ENCODE results near the gene DHRS1.
"Not testable (repeated sequence)": the region's sequence is repeated elsewhere in the genome, so short reads cannot be mapped to it uniquely, and the experiment has no call there.

Gene DHRS1

DNA sequence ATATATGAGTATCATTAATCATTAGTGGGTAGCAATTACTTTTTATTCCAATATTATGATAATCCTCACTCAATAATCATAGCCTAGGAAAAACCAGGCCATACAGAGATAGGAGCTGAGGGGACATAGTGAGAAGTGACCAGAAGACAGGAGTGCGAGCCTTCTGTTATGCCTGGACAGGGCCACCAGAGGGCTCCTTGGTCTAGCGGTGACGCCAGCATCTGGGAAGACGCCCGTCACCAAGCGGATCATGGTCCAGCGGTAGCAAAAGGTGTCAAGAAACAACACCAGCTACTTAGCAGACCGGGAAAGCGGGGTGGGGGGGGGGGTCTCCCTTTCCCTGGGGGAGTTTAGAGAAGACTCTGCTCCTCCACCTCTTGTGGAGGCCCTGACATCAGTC, 28.3 kb upstream of the DHRS1 start:
- DNase-seq (ENCODE audit: low read depth): not testable (repeated sequence)

DNA sequence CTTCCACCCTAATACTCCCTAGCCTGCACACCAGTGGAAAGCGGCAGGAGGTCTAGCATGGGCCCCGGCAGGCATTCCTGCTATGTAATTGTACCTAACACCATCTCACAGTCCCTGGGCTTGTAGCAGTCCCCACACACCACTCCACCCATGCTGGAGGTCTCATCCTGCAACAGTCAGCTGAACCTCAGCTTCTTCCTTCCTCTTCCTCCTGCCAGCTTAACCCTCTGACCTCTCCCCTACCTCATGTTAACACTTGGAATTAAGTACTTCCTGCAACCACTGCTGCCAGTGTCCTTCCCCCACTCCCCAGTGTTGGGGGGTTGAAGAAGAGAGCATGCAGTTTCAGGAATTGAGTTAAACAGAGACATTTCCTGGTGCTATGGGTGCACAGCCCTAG, 27.7 kb upstream of the DHRS1 start:
- no peak for DNase-seq (ENCODE audit: low read depth)

DNA sequence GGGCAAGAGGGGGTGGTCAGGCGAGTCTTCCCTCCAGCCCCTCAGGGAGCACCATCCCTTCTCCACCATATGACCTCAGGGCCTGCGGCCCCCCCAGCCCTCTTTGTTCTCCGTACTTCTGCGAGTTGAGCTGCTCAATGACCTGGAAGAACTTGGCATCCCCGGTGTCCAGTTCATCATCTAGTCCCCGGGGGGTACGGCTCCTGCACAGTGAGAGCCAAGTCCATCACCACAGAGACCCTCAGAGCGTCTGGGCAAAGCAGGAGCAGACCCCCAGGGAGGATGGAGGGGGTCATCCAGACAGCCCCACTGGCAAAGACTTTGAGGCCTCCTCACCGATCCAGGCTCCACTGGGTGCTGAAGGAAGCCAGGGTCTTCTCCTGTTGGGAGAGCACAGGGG, 26.4 kb upstream of the DHRS1 start:
- DNase-seq (ENCODE audit: low read depth): no peak

DNA sequence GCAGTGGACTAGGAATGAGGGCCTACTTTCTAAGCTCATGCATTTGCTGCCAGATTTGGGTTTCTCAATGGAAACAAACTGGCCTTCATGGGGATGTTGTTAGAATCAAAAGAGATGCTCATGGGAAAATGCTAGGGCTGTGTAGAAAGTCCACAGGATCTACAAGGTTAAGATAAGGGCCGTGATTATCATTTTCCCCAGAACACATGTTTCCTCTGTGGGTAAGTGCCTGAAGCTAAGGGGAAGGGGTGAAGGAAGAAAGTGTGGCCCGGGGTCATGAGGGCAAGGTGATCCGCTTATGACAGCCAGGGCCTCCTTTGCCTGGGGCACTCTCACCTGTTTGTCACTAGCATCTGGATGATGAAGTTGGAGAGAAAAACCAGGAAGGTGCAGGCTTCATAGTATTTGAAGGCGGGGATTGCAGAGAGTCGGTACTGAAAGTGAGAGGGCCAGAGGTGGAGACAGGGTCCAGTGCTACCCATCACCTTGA, 25.5 kb upstream of the DHRS1 start:
- no peak for DNase-seq (ENCODE audit: low read depth)

DNA sequence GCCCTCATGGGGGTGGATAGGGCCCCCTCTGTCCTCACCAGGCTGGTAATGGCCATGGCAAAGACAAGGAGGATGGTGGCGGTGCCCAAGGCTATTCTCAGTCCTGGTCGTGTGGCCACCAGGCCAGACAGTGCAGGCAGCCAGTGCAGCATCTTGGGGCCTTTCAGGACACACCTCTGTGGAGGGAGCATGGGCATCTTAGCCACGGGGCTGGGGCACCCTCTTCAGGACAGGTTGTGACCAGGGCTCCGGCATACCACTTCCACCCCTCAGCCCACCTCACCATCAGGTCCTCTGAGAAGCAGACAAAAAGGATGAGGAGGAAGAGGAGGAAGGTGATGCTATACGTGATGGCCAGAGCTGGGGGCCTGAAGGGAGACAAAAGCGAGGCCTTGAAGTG, 24.4 kb upstream of the DHRS1 start:
- no peak for DNase-seq (ENCODE audit: low read depth)

DNA sequence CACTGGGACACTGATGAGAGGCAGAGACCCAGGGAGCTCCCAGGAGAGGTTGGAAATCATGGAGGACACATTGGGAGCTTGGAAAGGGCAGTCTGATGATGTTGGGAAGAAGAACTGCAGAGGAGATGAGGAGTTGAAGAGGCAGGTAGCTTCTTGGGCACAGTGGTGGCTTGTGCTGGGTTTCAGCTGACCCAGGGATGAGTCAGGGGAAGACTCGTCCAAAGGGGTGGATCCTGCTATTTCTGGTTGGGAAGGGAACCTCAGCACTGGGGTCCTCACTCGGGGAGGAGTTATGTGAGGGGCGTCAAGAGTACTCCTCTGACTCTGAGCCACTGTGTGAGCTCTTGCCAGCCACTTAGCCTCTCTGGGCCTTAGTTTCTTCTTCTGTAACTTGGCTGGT, 23.8 kb upstream of the DHRS1 start:
- DNase-seq (ENCODE audit: low read depth): no peak

DNA sequence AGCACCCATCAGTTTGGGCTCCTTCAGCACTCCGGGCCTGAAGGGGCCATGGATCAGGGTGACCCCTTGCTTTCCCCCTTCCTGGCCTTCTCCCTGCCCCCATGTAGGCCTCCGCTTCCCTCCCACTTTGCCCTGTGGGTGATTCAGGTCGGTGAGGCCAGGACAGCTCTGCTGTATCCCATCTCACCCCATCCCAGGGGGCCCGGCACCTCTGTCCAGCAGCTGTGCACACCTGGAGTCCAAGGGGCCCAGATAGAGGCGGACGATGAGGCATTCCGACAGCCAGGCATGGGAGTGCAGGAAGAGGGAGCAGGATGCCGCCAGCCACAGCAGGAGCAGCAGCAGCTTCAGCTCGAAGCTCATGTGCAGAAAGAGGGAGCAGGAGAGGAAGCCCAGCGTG, 23.1 kb upstream of the DHRS1 start:
- DNase-seq (ENCODE audit: low read depth): no peak

DNA sequence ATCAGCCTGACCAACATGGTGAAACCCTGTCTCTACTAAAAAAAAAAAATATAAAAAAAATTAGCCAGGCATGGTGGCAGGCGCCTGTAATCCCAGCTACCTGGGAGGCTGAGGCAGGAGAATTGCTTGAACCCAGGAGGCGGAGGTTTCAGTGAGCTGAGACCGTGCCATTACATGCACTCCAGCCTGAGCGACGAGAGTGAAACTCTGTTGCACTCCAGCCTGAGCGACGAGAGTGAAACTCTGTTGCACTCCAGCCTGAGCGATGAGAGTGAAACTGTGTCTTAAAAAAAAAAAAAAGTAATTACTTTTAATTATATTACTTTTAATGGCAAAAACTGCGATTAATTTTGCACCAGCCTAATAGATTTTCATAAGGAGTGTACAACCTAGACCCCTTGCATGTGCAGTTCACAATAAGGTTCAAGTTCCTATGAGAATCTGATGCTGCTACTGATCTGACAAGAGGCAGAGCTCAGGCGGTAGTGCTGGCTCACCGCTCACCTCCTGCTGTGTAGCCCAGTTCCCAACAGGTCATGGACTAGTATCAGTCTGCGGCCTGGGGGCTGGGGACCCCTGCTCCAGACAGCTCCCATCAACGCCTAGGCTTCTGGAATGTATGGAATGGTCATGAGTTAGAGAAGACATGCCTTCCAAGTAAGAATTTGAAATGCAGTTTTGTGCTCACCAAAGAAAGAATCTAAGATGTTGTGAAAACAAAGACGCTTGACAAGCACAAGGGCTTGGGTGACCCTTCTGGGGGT, 21.8 kb upstream of the DHRS1 start:
- no peak for DNase-seq (ENCODE audit: low read depth)

DNA sequence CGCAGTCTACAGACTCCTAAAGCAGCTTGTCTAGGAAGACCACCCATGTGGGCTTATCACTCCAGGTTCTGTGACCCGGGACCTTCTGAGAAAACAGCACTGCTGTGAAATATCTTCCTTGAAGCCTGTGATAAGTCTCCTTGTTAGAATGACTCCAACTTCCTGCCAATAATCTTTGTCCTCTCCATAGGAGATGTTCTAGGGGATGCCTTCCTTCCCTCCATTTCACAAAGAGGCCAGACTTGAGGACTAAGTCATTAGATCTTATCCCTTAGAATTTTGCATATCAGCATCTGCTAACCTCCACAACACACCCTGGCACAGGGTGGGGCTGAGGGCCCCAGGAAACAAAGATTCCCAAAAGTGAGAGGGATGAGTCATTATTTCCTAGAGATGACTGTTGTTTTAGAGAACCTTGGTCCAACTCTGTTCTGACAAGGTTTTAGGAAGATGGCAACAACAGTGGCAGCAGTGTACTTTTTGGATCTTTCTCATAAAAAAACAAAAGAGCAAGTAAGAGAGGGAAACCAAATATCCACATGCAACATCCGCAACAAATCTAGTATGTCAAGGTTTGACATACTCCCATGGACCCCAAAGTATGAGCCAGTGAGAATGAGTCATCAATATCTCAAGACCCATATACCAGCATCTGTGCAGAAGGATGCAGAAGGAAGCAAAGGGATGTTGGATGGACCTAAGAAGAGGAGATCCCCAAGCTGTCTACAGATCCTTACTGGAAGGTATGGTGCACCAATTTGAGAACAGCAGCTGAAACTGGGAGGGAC, 17.8 kb upstream of the DHRS1 start:
- no peak for DNase-seq (ENCODE audit: low read depth)

DNA sequence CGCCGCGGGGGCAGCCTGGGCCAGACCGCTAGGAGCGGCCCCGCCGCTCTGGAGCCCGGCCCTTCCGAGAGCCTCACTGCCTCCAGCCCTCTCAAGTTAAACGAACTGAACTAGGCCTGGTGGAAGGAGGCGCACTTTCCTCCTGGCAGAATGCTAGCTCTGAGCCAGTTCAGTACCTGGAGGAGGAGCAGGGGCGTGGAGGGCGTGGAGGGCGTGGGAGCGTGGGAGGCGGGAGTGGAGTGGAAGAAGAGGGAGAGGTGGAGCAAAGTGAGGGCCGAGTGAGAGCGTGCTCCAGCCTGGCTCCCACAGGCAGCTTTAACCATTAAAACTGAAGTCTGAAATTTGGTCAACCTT, 17.0 kb upstream of the DHRS1 start:
- no peak for DNase-seq (ENCODE audit: low read depth)

DNA sequence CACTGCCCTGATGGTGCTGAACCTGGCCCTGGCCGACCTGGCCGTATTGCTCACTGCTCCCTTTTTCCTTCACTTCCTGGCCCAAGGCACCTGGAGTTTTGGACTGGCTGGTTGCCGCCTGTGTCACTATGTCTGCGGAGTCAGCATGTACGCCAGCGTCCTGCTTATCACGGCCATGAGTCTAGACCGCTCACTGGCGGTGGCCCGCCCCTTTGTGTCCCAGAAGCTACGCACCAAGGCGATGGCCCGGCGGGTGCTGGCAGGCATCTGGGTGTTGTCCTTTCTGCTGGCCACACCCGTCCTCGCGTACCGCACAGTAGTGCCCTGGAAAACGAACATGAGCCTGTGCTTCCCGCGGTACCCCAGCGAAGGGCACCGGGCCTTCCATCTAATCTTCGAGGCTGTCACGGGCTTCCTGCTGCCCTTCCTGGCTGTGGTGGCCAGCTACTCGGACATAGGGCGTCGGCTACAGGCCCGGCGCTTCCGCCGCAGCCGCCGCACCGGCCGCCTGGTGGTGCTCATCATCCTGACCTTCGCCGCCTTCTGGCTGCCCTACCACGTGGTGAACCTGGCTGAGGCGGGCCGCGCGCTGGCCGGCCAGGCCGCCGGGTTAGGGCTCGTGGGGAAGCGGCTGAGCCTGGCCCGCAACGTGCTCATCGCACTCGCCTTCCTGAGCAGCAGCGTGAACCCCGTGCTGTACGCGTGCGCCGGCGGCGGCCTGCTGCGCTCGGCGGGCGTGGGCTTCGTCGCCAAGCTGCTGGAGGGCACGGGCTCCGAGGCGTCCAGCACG, 16.4 kb upstream of the DHRS1 start:
- DNase-seq (ENCODE audit: low read depth): no peak

DNA sequence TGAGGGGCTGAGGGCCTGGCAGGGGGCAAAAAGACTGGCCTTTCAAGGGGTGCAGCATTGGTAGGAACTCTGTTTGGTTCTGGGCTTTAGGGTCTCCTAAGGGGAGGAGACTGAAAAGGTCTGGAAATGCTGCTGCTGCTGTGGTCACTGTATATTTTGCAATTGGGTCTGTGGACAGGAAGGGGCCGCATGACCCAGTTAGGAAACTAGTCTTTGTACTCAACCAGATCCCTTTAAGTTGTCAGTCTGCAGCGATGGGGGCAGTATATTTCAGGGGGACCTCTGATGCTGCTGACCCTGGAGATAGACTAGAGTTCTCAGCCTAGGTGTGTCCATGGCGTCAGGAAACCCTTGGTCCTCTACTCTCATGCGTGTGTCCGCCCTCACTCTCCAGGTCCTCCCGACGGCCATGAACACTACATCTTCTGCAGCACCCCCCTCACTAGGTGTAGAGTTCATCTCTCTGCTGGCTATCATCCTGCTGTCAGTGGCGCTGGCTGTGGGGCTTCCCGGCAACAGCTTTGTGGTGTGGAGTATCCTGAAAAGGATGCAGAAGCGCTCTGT, 15.7 kb upstream of the DHRS1 start:
- DNase-seq (ENCODE audit: low read depth): no peak

DNA sequence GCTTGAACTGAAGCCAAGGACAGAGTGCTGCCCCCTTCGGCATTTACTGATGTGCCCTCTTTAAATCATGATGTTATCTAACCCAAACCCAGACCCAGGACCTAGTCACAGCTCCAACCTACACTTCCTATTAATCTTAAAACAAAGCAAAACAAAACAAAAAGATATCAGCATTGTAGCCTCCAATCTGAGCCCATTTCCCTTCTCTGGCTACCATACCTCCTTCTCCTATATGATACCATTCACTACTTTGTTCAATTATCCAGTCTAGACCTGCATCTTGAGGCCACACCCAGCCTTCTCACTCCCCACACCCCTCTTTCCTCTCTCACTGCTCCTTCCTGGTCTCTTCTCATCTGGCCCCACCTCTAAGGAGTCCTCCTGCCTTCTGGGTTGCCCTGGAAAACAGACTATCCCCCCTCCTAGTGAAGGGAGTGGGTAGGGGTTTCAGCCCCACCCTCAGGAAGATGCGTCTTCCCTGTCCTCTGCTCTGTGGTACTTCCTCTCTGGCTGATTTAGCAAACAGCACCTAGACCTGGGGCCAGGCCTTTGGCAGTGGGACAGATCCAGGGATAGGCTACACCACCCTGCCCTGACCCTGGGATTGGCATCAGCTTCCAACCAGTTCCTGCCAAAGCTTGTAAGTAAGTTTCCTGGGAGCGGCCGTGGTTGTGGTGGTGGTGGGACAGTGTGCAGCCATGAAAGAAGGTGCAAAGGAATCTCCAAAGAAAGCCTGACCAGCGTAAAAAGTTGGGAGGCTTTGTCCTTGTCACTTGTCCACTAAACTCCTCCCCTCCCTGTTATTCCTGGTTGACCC, 15.0 kb upstream of the DHRS1 start:
- no peak for DNase-seq (ENCODE audit: low read depth)

DNA sequence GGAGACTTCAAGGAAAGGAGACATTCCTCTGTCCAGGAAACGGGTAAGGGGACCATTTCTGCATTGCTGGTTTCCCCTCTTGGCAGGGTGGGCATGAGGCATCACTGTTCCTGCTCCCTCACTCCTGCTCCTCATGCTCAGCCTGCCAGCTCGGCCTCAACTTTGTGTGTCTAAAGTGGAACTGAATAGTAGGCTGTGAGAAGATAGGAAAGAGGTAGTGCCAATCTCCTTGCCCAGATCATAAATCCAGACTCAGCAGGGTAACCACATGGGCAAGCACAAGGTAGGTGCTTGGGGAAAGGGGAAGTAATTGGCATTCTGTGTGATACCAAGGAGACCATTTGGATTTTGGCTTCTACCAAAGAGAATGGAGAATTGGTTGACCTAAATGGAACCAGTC, 14.3 kb upstream of the DHRS1 start:
- DNase-seq (ENCODE audit: low read depth): no peak

DNA sequence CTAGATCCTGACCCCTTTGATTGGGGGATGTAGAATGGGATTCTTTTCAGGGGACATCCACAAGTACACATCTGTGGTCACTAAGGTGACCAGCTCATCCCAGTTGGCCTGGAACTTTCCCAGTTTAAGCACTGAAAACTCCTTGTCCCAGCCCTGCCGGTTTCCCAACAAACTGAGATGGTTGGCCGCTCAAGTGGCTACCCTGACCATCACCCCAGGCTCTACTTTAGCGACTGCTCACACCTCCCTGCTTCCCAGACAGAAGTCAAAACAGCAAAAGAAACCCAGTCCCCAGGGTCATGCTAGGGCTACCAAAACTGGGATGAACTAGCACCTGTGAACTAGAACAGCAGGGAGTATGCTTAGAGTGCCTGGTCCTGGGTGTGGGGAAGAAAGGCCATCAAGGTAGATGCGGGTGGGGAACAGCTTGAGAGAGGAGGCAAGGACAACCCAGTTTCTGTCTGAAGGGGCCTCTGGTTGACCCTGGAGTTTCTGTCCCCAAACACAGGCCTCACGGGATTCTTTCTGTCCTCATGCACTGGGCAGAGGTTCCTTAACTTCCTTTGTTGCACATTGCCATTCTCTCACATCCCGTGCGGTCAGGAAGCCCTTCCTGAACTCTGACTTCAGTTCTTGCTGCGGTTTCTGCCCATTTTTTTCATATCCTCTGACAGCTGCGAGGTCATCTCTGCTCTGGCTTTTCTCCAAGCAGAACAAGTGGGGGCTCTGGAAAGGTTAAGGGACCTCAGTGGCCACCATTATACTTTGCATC, 13.3 kb upstream of the DHRS1 start:
- no peak for DNase-seq (ENCODE audit: low read depth)

DNA sequence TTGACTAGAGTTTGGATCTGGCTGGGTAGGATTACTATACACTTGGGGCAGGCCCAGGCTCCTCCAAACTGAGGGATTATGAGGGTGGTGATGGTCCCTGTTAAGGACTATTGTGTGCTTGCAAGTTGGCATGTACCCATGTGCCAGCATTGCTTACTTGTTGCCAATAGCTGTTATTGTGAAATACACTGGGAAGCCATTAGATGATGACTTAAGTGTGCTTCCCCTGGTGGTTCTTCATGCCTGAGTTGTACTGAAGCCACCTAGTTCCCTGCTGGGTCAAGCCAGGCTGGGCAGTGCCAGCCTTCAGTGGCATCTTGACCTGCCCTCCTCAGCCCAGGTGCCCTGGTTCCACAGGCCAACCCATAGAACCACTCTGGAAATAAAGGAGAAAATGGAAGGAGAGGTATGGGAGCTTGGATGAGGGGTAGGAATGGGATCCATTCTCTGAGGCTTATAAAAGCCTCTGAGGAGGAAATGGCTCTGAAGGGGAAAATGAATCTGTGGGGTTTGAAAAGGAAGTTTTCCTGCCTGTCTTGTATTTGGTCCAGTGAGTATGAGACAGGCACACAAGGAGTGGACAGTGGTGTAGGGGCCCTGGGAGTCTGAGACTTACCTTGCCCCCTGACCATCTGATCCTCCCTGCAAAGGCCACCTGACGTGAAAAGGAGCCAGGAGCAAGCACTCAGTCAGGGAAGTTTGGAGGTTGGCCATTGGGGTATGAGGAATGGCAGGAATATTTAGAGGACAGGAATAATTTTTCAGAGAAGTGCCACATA, 12.4 kb upstream of the DHRS1 start:
- DNase-seq (ENCODE audit: low read depth): no peak

DNA sequence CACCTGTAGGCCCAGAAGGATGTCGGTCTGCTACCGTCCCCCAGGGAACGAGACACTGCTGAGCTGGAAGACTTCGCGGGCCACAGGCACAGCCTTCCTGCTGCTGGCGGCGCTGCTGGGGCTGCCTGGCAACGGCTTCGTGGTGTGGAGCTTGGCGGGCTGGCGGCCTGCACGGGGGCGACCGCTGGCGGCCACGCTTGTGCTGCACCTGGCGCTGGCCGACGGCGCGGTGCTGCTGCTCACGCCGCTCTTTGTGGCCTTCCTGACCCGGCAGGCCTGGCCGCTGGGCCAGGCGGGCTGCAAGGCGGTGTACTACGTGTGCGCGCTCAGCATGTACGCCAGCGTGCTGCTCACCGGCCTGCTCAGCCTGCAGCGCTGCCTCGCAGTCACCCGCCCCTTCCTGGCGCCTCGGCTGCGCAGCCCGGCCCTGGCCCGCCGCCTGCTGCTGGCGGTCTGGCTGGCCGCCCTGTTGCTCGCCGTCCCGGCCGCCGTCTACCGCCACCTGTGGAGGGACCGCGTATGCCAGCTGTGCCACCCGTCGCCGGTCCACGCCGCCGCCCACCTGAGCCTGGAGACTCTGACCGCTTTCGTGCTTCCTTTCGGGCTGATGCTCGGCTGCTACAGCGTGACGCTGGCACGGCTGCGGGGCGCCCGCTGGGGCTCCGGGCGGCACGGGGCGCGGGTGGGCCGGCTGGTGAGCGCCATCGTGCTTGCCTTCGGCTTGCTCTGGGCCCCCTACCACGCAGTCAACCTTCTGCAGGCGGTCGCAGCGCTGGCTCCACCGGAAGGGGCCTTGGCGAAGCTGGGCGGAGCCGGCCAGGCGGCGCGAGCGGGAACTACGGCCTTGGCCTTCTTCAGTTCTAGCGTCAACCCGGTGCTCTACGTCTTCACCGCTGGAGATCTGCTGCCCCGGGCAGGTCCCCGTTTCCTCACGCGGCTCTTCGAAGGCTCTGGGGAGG, 11.3 kb upstream of the DHRS1 start, which contains the start of gene LTB4R:
LTB4R (plus strand) TSS at position 857 of the 959 bp plus-strand sequence. CDS start 4,150 bp downstream, outside the sequence.
- no peak for DNase-seq (ENCODE audit: low read depth)

DNA sequence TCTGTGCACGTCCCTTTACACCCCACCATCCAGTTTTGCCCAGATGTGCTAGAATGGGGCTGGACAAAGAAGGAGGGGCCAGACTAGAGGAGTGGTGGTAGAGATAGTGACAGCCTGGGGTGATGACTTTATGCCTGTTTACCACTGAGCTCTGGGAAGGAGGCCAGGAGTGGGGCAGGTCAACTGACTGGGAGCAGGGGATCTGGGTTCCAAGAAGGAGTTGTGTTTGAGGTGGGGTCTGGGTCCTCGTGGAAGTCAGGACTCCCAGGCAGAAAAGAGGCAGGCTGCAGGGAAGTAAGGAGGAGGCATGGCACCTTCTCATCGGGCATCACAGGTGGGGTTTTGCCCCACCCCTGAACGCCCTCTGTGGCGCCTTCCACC, 10.7 kb upstream of the DHRS1 start:
- DNase-seq (ENCODE audit: low read depth): no peak

Measured in HS-27A (cell line).